NCI-H82 treated with DMSO at 0.1 percent for 48 hours (cell line): ENCODE measurements around the gene TMEM121B.

Experiments
- DNase-seq: peaks from one replicate; lab custom pipeline; 2025; ENCODE audit not compliant: unreplicated experiment; lab: John Stamatoyannopoulos, UW

Gene TMEM121B

DNA sequence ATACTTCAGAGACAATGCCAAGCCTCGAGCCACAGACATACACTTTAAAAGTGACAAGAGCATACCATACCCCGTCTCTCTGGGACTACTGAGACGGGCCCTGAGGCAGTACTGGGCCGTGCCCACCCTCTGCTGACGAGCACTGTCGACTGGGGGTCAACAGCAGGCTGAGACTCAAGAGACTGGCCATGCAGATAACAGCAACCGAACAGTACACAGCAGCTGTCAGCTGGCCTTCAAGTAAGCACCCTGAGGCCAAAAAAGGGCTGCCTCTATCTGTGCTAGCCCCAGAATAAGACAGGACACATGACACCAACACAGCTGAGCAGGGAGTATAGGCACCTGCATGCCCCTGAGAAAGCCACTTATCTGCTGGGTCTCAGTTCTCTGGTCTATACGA, 18.9 kb upstream of the TMEM121B start:
- DNase-seq, result no peak

- no peak for DNase-seq
These were observed 17.4 kb upstream of the TMEM121B start for GRCh38 chr22:17138513-17138912.

- DNase-seq, result no peak
These were observed 16.8 kb upstream of the TMEM121B start for GRCh38 chr22:17137861-17138425.

- DNase-seq, result no peak
These were observed 16.0 kb upstream of the TMEM121B start for GRCh38 chr22:17137170-17137569.

- DNase-seq, result no peak
These were observed 14.1 kb upstream of the TMEM121B start for GRCh38 chr22:17135153-17135760.

GRCh38 chr22:17133137-17133536, 12.0 kb upstream of the TMEM121B start:
- DNase-seq, result no peak

DNA sequence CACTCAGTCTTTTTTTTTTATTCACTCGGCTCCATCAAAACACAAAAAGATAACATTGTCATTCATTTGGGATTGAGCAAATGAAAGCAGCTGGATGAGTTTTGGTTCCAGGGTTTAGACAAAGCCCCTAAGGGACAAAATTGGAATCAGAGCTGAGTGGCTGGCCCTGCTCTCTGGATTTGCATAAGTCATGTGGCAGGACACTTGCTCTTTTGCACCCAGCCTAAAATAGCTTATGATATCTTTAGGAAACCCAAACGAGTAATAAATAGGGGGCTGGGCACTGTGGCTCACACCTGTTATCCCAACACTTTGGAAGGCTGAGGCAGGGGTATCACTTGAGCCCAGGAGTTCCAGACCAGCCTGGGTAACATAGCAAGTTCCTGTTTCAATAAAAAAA, 11.0 kb upstream of the TMEM121B start:
- DNase-seq, result no peak

DNA sequence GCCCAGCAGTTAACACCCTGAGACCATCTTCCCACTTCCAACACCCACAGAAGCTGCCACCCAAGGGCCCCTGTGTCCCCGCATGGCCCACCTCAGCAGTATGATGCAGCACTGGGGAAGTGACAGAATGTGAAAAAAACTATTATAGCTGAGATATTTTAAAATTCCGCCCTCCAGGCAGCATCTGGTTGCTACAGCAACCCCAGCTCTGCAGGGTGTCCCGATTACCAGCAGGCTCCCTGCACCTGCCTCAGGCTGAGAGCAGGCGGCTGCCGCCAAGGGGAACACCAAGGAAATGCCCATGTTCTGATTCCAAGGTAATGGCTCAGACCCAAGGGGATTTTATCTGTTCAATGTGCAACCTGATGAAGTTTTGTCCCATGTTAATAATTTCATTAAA, 10.5 kb upstream of the TMEM121B start:
- DNase-seq, result no peak

- no peak for DNase-seq
These were observed 9.0 kb upstream of the TMEM121B start for GRCh38 chr22:17130199-17130598.

DNA sequence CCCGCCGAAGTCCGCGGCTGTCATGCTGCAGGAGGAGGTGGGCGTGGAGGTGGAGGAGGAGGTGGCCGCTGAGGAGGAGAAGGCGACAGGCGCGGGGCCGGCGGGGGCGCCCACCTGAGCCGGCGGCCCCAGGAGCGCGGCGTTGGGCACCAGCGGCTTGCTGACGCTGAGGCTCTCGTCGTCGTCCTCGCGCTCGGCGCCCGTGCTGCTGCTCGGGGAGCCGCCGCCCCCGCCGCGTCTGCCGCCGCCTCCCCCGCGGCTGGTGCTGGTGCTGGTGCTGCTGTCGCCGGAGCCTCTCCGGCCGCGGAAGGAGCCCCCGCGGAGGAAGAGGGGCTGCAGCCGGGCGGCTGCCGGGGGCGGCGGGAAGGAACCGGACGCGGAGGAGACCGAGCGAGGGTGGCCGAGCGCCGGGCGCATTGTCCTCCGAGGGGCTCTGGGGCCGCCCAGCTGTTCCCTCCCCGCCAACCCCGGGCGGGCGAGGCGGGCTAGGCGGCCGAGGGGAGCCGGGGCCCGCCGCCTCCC, 388 bp downstream of the TMEM121B start:
- DNase-seq, result no peak

DNA sequence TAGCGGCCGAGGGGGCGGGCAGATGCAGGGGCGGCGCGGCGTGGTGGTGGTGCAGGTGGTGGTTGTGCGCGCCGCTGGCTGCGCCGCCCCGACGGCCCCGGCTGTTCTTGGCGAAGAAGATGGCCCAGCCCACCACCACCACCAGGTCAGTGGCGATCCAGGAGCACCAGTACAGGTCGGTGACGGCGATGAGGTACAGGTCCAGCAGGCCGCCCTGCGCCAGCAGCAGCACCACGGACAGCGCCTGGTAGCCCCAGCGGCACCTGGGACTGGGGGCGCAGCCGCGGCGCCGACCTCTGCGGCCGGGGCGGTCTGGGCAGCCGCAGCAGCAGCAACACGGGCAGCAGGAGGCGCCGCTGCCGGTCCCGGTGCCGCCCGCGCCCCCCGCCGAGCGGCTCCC, 879 bp downstream of the TMEM121B start:
- no peak for DNase-seq

- no peak for DNase-seq
These were observed 1.5 kb downstream of the TMEM121B start for GRCh38 chr22:17119481-17120202.

- DNase-seq, result no peak
These were observed 2.8 kb downstream of the TMEM121B start for GRCh38 chr22:17118342-17118741.

DNA sequence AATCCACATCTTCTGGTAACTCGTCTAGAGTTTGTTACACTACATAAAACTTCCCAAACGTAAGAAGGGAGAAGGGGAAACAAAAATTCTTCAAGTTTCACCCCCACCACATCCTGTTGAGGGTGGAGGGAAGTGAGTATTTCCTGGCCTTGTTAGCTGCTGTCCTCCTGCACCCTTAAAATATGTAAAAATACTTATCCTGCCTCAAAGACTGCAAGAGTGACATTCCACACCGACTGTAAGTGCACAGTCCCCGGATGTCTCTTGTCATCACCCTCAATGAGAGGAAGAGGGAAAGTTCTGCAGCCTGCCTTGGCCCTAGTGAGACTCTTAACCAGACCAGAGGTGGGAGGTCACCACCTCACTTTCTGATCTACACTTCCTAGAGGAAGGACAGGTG, 3.3 kb downstream of the TMEM121B start:
- DNase-seq, result no peak

- no peak for DNase-seq
These were observed 3.8 kb downstream of the TMEM121B start for GRCh38 chr22:17117400-17117799.

- DNase-seq, result no peak
These were observed 4.4 kb downstream of the TMEM121B start for GRCh38 chr22:17116572-17117330.

- no peak for DNase-seq
These were observed 5.1 kb downstream of the TMEM121B start for GRCh38 chr22:17115945-17116565.

- DNase-seq, result no peak
These were observed 5.9 kb downstream of the TMEM121B start for GRCh38 chr22:17115236-17115635.

DNA sequence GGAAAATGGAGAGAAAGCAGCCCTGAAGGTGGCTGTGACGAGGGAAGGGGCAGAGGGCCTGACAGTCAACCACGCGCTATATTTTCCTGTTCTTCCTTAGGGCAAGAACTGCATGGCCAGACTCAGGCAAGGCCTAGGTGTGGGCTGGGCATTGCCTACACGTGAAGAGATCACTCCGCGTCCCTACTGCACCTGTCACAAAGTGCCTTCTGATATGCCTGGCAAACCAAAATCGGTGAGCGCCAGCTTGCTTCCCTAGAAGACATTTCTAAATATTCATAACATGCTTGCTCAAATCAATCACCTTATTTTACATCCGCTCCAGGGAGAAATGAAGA, 6.3 kb downstream of the TMEM121B start:
- no peak for DNase-seq

DNA sequence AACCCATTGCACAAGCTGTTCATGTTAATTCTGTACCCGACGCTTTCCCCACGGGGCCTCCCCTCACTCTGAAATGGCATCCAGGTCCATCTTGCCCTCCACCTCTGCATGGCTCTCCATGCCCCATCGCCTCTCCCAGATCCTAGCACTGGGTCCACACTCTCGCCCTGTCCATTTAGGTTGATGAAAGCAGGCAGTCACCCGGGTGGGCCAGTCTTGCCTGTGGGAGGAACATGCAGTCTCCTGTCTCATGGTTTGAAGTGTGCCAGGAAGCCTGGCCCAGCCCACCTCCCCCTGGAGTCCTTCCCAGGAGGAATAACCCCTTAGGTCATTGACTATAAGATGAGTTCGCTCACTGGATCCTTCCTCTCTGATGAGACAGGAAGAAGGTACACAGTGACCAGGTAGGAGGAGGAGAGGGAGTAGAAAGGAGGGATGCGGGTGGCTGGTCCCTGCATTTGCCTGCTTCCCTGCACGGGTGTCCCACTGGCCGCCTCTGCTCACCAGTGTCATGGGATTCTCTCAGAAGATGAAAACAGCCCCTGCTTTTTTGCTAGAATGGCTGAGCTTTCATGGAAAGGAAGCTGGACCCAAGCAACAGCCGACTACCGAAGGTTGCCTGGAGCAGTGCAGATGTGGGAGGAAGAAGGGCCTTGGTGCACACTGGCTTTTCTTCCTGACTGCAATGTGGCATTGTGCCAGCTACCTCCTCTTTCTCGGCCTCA, 6.8 kb downstream of the TMEM121B start:
- DNase-seq, result no peak

DNA sequence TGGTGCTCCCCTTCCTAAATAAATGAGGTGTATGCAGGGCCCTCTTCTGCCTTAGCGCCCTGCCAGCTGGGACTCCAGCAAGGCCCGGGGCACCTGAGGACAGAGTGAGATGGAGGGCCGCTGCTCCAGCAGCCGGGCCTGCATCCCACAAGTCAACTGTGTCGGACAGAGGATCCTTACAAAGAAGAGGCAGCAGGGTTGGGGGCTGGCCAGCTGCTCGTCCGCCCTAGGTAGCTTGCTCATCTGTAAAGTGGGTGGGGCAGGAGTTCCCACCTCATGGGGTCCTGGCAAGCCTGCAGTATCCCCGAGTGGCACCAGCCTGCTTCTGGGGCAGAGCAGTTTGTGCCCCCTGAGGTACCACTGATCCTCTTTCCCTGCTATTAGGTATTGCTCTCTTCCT, 7.6 kb downstream of the TMEM121B start:
- DNase-seq, result no peak
